T-cell (primary cell): ENCODE data around the gene ZNF775. TPM values are rescaled to one million over a fixed set of nuclear protein-coding genes. Genes with fewer than 3 reads are reported as not detected.

Source experiments
- ATAC-seq, 4 experiments: fragments of 200-7000 bp in 3 of 4; fragments of 150-1000 bp in 1 of 4; cut with Tn5 transposase; replicated peaks in 1 of 4; 1 replicate in 3 of 4; 2 replicates in 1 of 4; pipeline ENCODE4 v1.10.0; 2021; ENCODE audit warnings: moderate library complexity in 3 of 4, mild to moderate bottlenecking in 2 of 4, moderate number of reproducible peaks in 1 of 4
- CTCF ChIA-PET, 2 donors: fragments of 300-600 bp; sonication (Branson Sonifier 250); formaldehyde crosslinking; loops; one replicate each; lab custom pipeline; 2022; ENCODE audit warnings: antibody characterized with exemption in 2 of 2; lab: Charles Lee
- POLR2A ChIA-PET, 2 donors: fragments of 300-600 bp; sonication (Branson Sonifier 250); formaldehyde crosslinking; loops; one replicate each; lab custom pipeline; 2022; ENCODE audit warnings: antibody characterized with exemption in 2 of 2; lab: Charles Lee
- DNase-seq, 35 experiments: peaks; one replicate each; pipeline versions ENCODE4 v3.0.0 to v3.0.0-alpha.2; 2013 to 2023
- H3K27ac ChIP-seq: one replicate; pipeline ENCODE4 v1.5.1; 2013; ENCODE audit warnings: low read length
- H3K27me3 ChIP-seq, 2 experiments: replicated peaks in 1 of 2; 1 replicate in 1 of 2; 2 replicates in 1 of 2; pipeline versions ENCODE4 v1.6.1 to v1.7.0; 2013; ENCODE audit warnings: low read length in 1 of 2, mixed read lengths in 1 of 2; ENCODE audit not compliant: control insufficient read depth in 2 of 2, insufficient read depth in 2 of 2; ENCODE audit errors: extremely low read depth in 1 of 2
- H3K36me3 ChIP-seq, 2 donors: 1 replicate in 1 of 2; 2 replicates in 1 of 2; pipeline versions ENCODE4 v1.6.1 to v1.7.0; 2013; ENCODE audit warnings: low read length in 1 of 2; ENCODE audit not compliant: control insufficient read depth in 2 of 2, insufficient read depth in 1 of 2; ENCODE audit errors: extremely low read depth in 1 of 2
- H3K4me1 ChIP-seq, 2 experiments: 1 replicate in 1 of 2; 2 replicates in 1 of 2; pipeline versions ENCODE4 v1.6.1 to v1.7.0; 2013; ENCODE audit warnings: low read length in 2 of 2, mixed read lengths in 1 of 2; ENCODE audit not compliant: insufficient read depth in 2 of 2, control insufficient read depth in 1 of 2; ENCODE audit errors: extremely low read depth in 1 of 2
- H3K4me3 ChIP-seq, 2 donors: 1 replicate in 1 of 2; 2 replicates in 1 of 2; pipeline versions ENCODE4 v1.5.1 to v1.7.0; 2013; ENCODE audit warnings: mild to moderate bottlenecking in 2 of 2, low read length in 1 of 2, moderate library complexity in 1 of 2; ENCODE audit not compliant: control insufficient read depth in 1 of 2; ENCODE audit errors: extremely low read depth in 1 of 2
- H3K9me3 ChIP-seq: 2 replicates; pipeline ENCODE4 v1.7.0; 2013
- H3K27ac Mint-ChIP-seq, 2 donors: one replicate each; pipeline ENCODE4 v1.8.0; 2020 to 2021; ENCODE audit warnings: mild to moderate bottlenecking in 2 of 2, mixed read lengths in 2 of 2
- H3K27me3 Mint-ChIP-seq, 2 donors: one replicate each; pipeline ENCODE4 v1.8.0; 2021 to 2022; ENCODE audit warnings: mixed read lengths in 2 of 2
- H3K36me3 Mint-ChIP-seq: one replicate; pipeline ENCODE4 v1.8.0; 2021; ENCODE audit warnings: mixed read lengths
- H3K4me1 Mint-ChIP-seq, 3 donors: one replicate each; pipeline ENCODE4 v1.8.0; 2020 to 2022; ENCODE audit warnings: mixed read lengths in 3 of 3, mild to moderate bottlenecking in 1 of 3
- H3K4me3 Mint-ChIP-seq, 3 donors: one replicate each; pipeline ENCODE4 v1.8.0; 2020 to 2022; ENCODE audit warnings: mild to moderate bottlenecking in 3 of 3, mixed read lengths in 3 of 3, moderate library complexity in 3 of 3
- H3K9me3 Mint-ChIP-seq, 3 donors: one replicate each; pipeline ENCODE4 v1.8.0; 2020 to 2022; ENCODE audit warnings: mixed read lengths in 3 of 3
- WGBS: methylation state at CpG from one replicate; pipeline ENCODE4 v1.1.5; 2013; ENCODE audit warnings: missing lambda C conversion rate; ENCODE audit not compliant: insufficient coverage; 5-methylcytosine and 5-hydroxymethylcytosine counted together
- total RNA-seq, 35 experiments: library from RNA in 6 of 35; stranded (reverse) in 6 of 35; fragments of 120-200 nt in 1 of 35; gene quantifications; one replicate each; pipeline versions ENCODE4 v1.2.1 to v1.2.4 and lab custom pipeline; 2013 to 2026

The ZNF775 gene
- total RNA-seq, 5 donors from 2014 or later (not counting 1 experiment from before 2014, with no cell fraction given), result 1.9 to 8.6 (median 6.3) TPM

GRCh38 chr7:150378115-150378852 lies 846 bp upstream of the ZNF775 start:
- Mint-ChIP-seq H3K9me3 (no peaks in the 10 kb centered on the region), H3K4me3 (peak overlapping the region; percentile 80 to 84 (median 80)), H3K4me1 (peaks cover 55 to 65% (median 65%) of the 10 kb centered on the region in 3 donors), H3K27me3 (no peaks in the 10 kb centered on the region), H3K36me3 (no peaks in the 10 kb centered on the region), H3K27ac (peak overlapping the region; percentile 83 to 86)
- Histone ChIP-seq H3K27me3 (no peaks in the 10 kb centered on the region), H3K9me3 (no peaks in the 10 kb centered on the region), H3K36me3 (peaks cover 0 to 3% of the 10 kb centered on the region in 2 donors), H3K27ac (peak overlapping the region; percentile 73), H3K4me3 (peak overlapping the region; percentile 74 to 90), H3K4me1 (peaks cover 9 to 41% of the 10 kb centered on the region in 2 experiments)
- WGBS, result 3% methylated on average over 21 of the region's 32 CpGs
- ChIA-PET POLR2A (interaction anchor here (0.6 to 0.9 kb wide), 2 partner anchors 11 to 719 kb away, joined by 3 to 4 read pairs; no protein-coding TSS in a partner anchor), CTCF (interaction anchor here in 1 of 2 donors (0.9 to 1.8 kb wide), 4 partner anchors 9 to 22 kb away, joined by 3 to 12 read pairs (median 5); partner anchors contain the start of gene REPIN1)
- DNase-seq (peak in 21 of 35 experiments; percentile 8 to 67 (median 28)), ATAC-seq (no peak)

- WGBS, result 2% methylated on average over 45 of the region's 52 CpGs
- peaks cover 9 to 38% of the 10 kb centered on the region in 2 experiments for H3K4me1 ChIP-seq
- no peaks in the 10 kb centered on the region for H3K27me3 Mint-ChIP-seq
- peaks cover 47 to 54% (median 54%) of the 10 kb centered on the region in 3 donors for H3K4me1 Mint-ChIP-seq
- H3K9me3 ChIP-seq, result no peaks in the 10 kb centered on the region
- no peak overlapping the region for H3K27ac ChIP-seq
- no peaks in the 10 kb centered on the region for H3K27me3 ChIP-seq
- H3K36me3 ChIP-seq, result no peaks in the 10 kb centered on the region
- H3K36me3 Mint-ChIP-seq, result no peaks in the 10 kb centered on the region
- H3K4me3 Mint-ChIP-seq, result peak overlapping the region; percentile 80 to 89 (median 84)
- peak in 2 of 4 experiments; percentile 5 to 38 for ATAC-seq
- H3K4me3 ChIP-seq, result peak overlapping the region; percentile 74 to 75
- peak in 1 of 35 experiments; percentile 36 for DNase-seq
- H3K27ac Mint-ChIP-seq, result peak overlapping the region; percentile 23 to 77
- CTCF ChIA-PET, result interaction anchor here in 1 of 2 donors (0.8 kb wide), 1 partner anchor 26 kb away, joined by 3 read pairs; a partner anchor contains a TSS
- POLR2A ChIA-PET, result no interaction called here
- no peaks in the 10 kb centered on the region for H3K9me3 Mint-ChIP-seq
These were observed 580 bp downstream of the ZNF775 start for GRCh38 chr7:150379441-150380379.

GRCh38 chr7:150380463-150380862 lies 1.3 kb downstream of the ZNF775 start:
- no peak for DNase-seq
- peaks cover 3% of the 10 kb centered on the region for H3K36me3 Mint-ChIP-seq

GRCh38 chr7:150381096-150381495 lies 2.0 kb downstream of the ZNF775 start:
- no peak for ATAC-seq
- CTCF ChIA-PET, result interaction anchor here (0.5 to 0.8 kb wide), 5 partner anchors 20 to 378 kb away, joined by 3 to 7 read pairs (median 3); a partner anchor contains a TSS
- peaks cover 7 to 32% of the 10 kb centered on the region in 2 experiments for H3K4me1 ChIP-seq

More at GRCh38 chr7:150380463-150380862, 1.3 kb downstream of the ZNF775 start:
- ChIA-PET CTCF (interaction anchor here (0.5 to 0.8 kb wide), 5 partner anchors 19 to 378 kb away, joined by 3 to 7 read pairs (median 3); a partner anchor contains a TSS), POLR2A (interaction anchor here in 1 of 2 donors (0.6 kb wide), 1 partner anchor 22 kb away, joined by 10 read pairs; no protein-coding TSS in a partner anchor)
- WGBS, result 89% methylated on average over 8 of the region's 11 CpGs
- H3K27me3 ChIP-seq, result no peaks in the 10 kb centered on the region
- H3K36me3 ChIP-seq, result peaks cover 0 to 1% of the 10 kb centered on the region in 2 donors
- H3K4me3 ChIP-seq, result no peak overlapping the region
- Mint-ChIP-seq H3K9me3 (no peaks in the 10 kb centered on the region), H3K4me1 (peaks cover 44 to 54% (median 52%) of the 10 kb centered on the region in 3 donors), H3K27ac (peak overlapping the region in 1 of 2 donors; percentile 77), H3K27me3 (no peaks in the 10 kb centered on the region), H3K4me3 (peak overlapping the region; percentile 80 to 89 (median 84))
- peaks cover 9 to 38% of the 10 kb centered on the region in 2 experiments for H3K4me1 ChIP-seq
- no peak for ATAC-seq
- H3K27ac ChIP-seq, result no peak overlapping the region
- no peaks in the 10 kb centered on the region for H3K9me3 ChIP-seq

GRCh38 chr7:150381785-150382122 lies 2.6 kb downstream of the ZNF775 start:
- H3K9me3 ChIP-seq, result no peaks in the 10 kb centered on the region
- Mint-ChIP-seq H3K4me3 (no peak overlapping the region), H3K36me3 (peaks cover 3% of the 10 kb centered on the region), H3K9me3 (no peaks in the 10 kb centered on the region), H3K4me1 (peaks cover 33 to 42% (median 40%) of the 10 kb centered on the region in 3 donors), H3K27ac (no peak overlapping the region), H3K27me3 (no peaks in the 10 kb centered on the region)
- no peak for ATAC-seq
- WGBS, result no CpG with 5 or more reads among the region's 1 CpG
- H3K4me3 ChIP-seq, result no peak overlapping the region
- no peaks in the 10 kb centered on the region for H3K27me3 ChIP-seq
- H3K27ac ChIP-seq, result no peak overlapping the region
- peaks cover 0 to 4% of the 10 kb centered on the region in 2 donors for H3K36me3 ChIP-seq
- POLR2A ChIA-PET, result no interaction called here
- no peak for DNase-seq
- peaks cover 6 to 26% of the 10 kb centered on the region in 2 experiments for H3K4me1 ChIP-seq
- CTCF ChIA-PET, result no interaction called here

More at GRCh38 chr7:150381096-150381495, 2.0 kb downstream of the ZNF775 start:
- WGBS, result 92% methylated on average over 7 of the region's 9 CpGs
- Histone ChIP-seq H3K4me3 (no peak overlapping the region), H3K9me3 (no peaks in the 10 kb centered on the region), H3K27ac (no peak overlapping the region), H3K36me3 (peaks cover 0 to 4% of the 10 kb centered on the region in 2 donors), H3K27me3 (no peaks in the 10 kb centered on the region)
- no peaks in the 10 kb centered on the region for H3K27me3 Mint-ChIP-seq
- H3K9me3 Mint-ChIP-seq, result no peaks in the 10 kb centered on the region
- no peak overlapping the region for H3K27ac Mint-ChIP-seq
- peaks cover 3% of the 10 kb centered on the region for H3K36me3 Mint-ChIP-seq
- H3K4me1 Mint-ChIP-seq, result peaks cover 39 to 49% (median 47%) of the 10 kb centered on the region in 3 donors
- peak overlapping the region in 1 of 3 donors; percentile 84 for H3K4me3 Mint-ChIP-seq
- POLR2A ChIA-PET, result interaction anchor here in 1 of 2 donors (0.6 kb wide), 1 partner anchor 23 kb away, joined by 10 read pairs; no protein-coding TSS in a partner anchor
- no peak for DNase-seq
